ENCODE measurements around the gene PSME2. TPM values are rescaled to one million over a fixed set of nuclear protein-coding genes. Genes with fewer than 3 reads are reported as not detected.
A peak's percentile ranks its signal among the peaks of the same experiment; 100 is the strongest.

The PSME2 gene
- total and polyA plus RNA-seq, 2 of the 13 experiments (the other 11 are each of a cell fraction or from before 2014, with no cell fraction given): 332 to 716 TPM

- peak; percentile 97 for TF ChIP-seq AGO1 (IDR thresholded peaks at IDR 0.05; ENCODE audit: low read depth, low read length, poor library complexity, severe bottlenecking)
- TF ChIP-seq ZNF501 (CRISPR knock-in tag; IDR thresholded peaks at IDR 0.05): peak; percentile 100
- peak; percentile 27; the same call in 1 of the 2 replicates for TF ChIP-seq ZNF207 (IDR thresholded peaks at IDR 0.05; ENCODE audit: borderline replicate concordance)
- no peak for TF ChIP-seq MBNL3 (CRISPR knock-in tag; conservative IDR thresholded peaks at IDR 0.05)
- peak; percentile 98 for TF ChIP-seq ZNF20 (CRISPR knock-in tag; IDR thresholded peaks at IDR 0.05)
- TF ChIP-seq SRSF1 (optimal IDR thresholded peaks at IDR 0.05; ENCODE audit: low read depth, low read length): peak; percentile 98
- TF ChIP-seq ZNF460 (CRISPR knock-in tag; IDR thresholded peaks at IDR 0.05; ENCODE audit: borderline replicate concordance): no peak
- TF ChIP-seq, protein P1, sequence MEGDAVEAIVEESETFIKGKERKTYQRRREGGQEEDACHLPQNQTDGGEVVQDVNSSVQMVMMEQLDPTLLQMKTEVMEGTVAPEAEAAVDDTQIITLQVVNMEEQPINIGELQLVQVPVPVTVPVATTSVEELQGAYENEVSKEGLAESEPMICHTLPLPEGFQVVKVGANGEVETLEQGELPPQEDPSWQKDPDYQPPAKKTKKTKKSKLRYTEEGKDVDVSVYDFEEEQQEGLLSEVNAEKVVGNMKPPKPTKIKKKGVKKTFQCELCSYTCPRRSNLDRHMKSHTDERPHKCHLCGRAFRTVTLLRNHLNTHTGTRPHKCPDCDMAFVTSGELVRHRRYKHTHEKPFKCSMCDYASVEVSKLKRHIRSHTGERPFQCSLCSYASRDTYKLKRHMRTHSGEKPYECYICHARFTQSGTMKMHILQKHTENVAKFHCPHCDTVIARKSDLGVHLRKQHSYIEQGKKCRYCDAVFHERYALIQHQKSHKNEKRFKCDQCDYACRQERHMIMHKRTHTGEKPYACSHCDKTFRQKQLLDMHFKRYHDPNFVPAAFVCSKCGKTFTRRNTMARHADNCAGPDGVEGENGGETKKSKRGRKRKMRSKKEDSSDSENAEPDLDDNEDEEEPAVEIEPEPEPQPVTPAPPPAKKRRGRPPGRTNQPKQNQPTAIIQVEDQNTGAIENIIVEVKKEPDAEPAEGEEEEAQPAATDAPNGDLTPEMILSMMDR (CRISPR knock-in tag; IDR thresholded peaks at IDR 0.05): peak; percentile 49
- TF ChIP-seq, protein P2, sequence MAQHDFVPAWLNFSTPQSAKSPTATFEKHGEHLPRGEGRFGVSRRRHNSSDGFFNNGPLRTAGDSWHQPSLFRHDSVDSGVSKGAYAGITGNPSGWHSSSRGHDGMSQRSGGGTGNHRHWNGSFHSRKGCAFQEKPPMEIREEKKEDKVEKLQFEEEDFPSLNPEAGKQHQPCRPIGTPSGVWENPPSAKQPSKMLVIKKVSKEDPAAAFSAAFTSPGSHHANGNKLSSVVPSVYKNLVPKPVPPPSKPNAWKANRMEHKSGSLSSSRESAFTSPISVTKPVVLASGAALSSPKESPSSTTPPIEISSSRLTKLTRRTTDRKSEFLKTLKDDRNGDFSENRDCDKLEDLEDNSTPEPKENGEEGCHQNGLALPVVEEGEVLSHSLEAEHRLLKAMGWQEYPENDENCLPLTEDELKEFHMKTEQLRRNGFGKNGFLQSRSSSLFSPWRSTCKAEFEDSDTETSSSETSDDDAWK (CRISPR knock-in tag; IDR thresholded peaks at IDR 0.05): no peak
- TF ChIP-seq ZNF850 (CRISPR knock-in tag; conservative IDR thresholded peaks at IDR 0.05): no peak
- no peak; the same call in 1 of the 2 replicates for TF ChIP-seq RAD51 (IDR thresholded peaks at IDR 0.05; ENCODE audit: borderline replicate concordance)
- TF ChIP-seq AHDC1 (CRISPR knock-in tag; IDR thresholded peaks at IDR 0.05; ENCODE audit: borderline replicate concordance): no peak
- no peak for TF ChIP-seq SOX6 (IDR thresholded peaks at IDR 0.05)
- TF ChIP-seq SOX6 (CRISPR knock-in tag; IDR thresholded peaks at IDR 0.05): peak; percentile 92
- peak; percentile 95 for TF ChIP-seq TMF1 (CRISPR knock-in tag; IDR thresholded peaks at IDR 0.05; ENCODE audit: low read depth)
- peak; percentile 77 for TF ChIP-seq RAD21 (CRISPR knock-in tag; IDR thresholded peaks at IDR 0.05)
- TF ChIP-seq KDM4B (CRISPR knock-in tag; IDR thresholded peaks at IDR 0.05): peak; percentile 99
- TF ChIP-seq HNRNPLL (IDR thresholded peaks at IDR 0.05; ENCODE audit: low read depth, low read length, poor library complexity, severe bottlenecking): peak; percentile 99
- TF ChIP-seq MED13 (CRISPR knock-in tag; IDR thresholded peaks at IDR 0.05): peak; percentile 95
- TF ChIP-seq ZNF883 (CRISPR knock-in tag; IDR thresholded peaks at IDR 0.05; ENCODE audit: not compliant biosample characterization): peak; percentile 97
- TF ChIP-seq SIX1 (CRISPR knock-in tag; IDR thresholded peaks at IDR 0.05; ENCODE audit: borderline replicate concordance): peak; percentile 81; the same call in 1 of the 2 replicates
These were observed 42.0 kb upstream of the PSME2 start, which contains the start of gene IPO4 (continued) for GRCh38 chr14:24188251-24189058.
